Measurements from ENCODE around the gene SLU7. TPM values are rescaled to one million over a fixed set of nuclear protein-coding genes. Genes with fewer than 3 reads are reported as not detected.

SLU7 gene
- total and polyA plus RNA-seq, 2 of the 4 experiments (the other 2 are of a cell fraction), result 15.9 to 34.2 TPM

- no peak overlapping the region for H3K27ac ChIP-seq (ENCODE audit: insufficient read depth, low read length)
- no peak for TF ChIP-seq SMC3 (IDR thresholded peaks at IDR 0.05; ENCODE audit: low read depth, low read length)
- TF ChIP-seq CHD1 (IDR thresholded peaks at IDR 0.05; ENCODE audit: low read depth, low read length), result no peak
- TF ChIP-seq MXI1 (IDR thresholded peaks at IDR 0.05; ENCODE audit: borderline replicate concordance, low read depth, low read length), result no peak
- no peak for TF ChIP-seq POLR2A (IDR thresholded peaks at IDR 0.05; ENCODE audit: low read depth, low read length)
- no peak for TF ChIP-seq RAD21 (IDR thresholded peaks at IDR 0.05; ENCODE audit: low read length)
- no peak for TF ChIP-seq NFE2L2 (IDR thresholded peaks at IDR 0.05; ENCODE audit: low read depth, low read length)
- no peak for TF ChIP-seq CTCF (conservative IDR thresholded peaks at IDR 0.05; ENCODE audit: low read depth, low read length)
- TF ChIP-seq RFX5 (IDR thresholded peaks at IDR 0.05; ENCODE audit: low read depth, low read length), result no peak
- no peak for TF ChIP-seq MAFK (IDR thresholded peaks at IDR 0.05; ENCODE audit: low read depth, low read length)
- TF ChIP-seq USF2 (IDR thresholded peaks at IDR 0.05; ENCODE audit: low read depth, low read length), result no peak
- no peak for TF ChIP-seq ELK1 (IDR thresholded peaks at IDR 0.05; ENCODE audit: borderline replicate concordance, low read depth, low read length)
- no peak for TF ChIP-seq FOS (IDR thresholded peaks at IDR 0.05; ENCODE audit: low read depth, low read length)
- TF ChIP-seq BHLHE40 (IDR thresholded peaks at IDR 0.05; ENCODE audit: low read depth, low read length), result no peak
- no peak for TF ChIP-seq RCOR1 (IDR thresholded peaks at IDR 0.05; ENCODE audit: insufficient replicate concordance, low read length)
- no peak for TF ChIP-seq CEBPB (IDR thresholded peaks at IDR 0.05; ENCODE audit: low read depth, low read length)
- CTCF ChIA-PET, result no interaction called here
Observed at GRCh38 chr5:160457252-160457651, 38.4 kb upstream of the SLU7 start.

More at GRCh38 chr5:160457252-160457651, 38.4 kb upstream of the SLU7 start:
- no peak overlapping the region for H3K4me2 ChIP-seq (ENCODE audit: low read depth, low read length)
- no peaks in the 10 kb centered on the region for H4K20me1 ChIP-seq (ENCODE audit: insufficient read depth, low read length)
- no TSS peak for BruUV-seq (replicated peaks)
- intact Hi-C loops (cut with micrococcal nuclease) (no loop called here), in situ Hi-C loops (cut with MboI; ENCODE audit: low sequenced_read_pairs) (no loop called here), dilution Hi-C loops (cut with HindIII; ENCODE audit: low sequenced_read_pairs, unreplicated experiment) (no loop called here)
- no peak overlapping the region for H4K91ac ChIP-seq (ENCODE audit: insufficient read depth, low read depth, low read length)
- H3K4me3 ChIP-seq (ENCODE audit: insufficient read depth, low read depth, low read length), result no peak overlapping the region
- no peak overlapping the region for H4K8ac ChIP-seq (ENCODE audit: low read depth in 2 of 2, low read length in 2 of 2)
- DNase-seq (no peak), ATAC-seq (ENCODE audit: low read depth) (no peak)
- H3K27me3 ChIP-seq (ENCODE audit: control insufficient read depth, insufficient read depth, low read length), result peaks cover 14% of the 10 kb centered on the region
- H3K56ac ChIP-seq (ENCODE audit: extremely low read depth, insufficient read depth, low read length), result no peak overlapping the region
- H2AFZ ChIP-seq (replicated peaks; ENCODE audit: low read length, poor library complexity), result no peak overlapping the region
- no peak overlapping the region for H2BK15ac ChIP-seq (ENCODE audit: low read depth, low read length)
- H3K9me3 ChIP-seq (ENCODE audit: control insufficient read depth, insufficient read depth, low read length), result no peaks in the 10 kb centered on the region
- H4K5ac ChIP-seq (ENCODE audit: low read depth, low read length), result no peak overlapping the region
- H3K9ac ChIP-seq (ENCODE audit: low read depth, low read length), result no peak overlapping the region
- H3K4me1 ChIP-seq (ENCODE audit: control insufficient read depth, insufficient read depth, low read length), result peaks cover 4% of the 10 kb centered on the region
- H2AK9ac ChIP-seq (replicated peaks; ENCODE audit: low read depth, low read length, poor library complexity), result no peak overlapping the region
- no peaks in the 10 kb centered on the region for H3K79me1 ChIP-seq (ENCODE audit: low read depth in 1 of 2, low read length in 2 of 2)
- H3K14ac ChIP-seq (replicated peaks; ENCODE audit: low read depth, low read length), result no peak overlapping the region
- H3K18ac ChIP-seq (ENCODE audit: low read depth, low read length), result no peak overlapping the region
- no peak overlapping the region for H3K23ac ChIP-seq (ENCODE audit: low read depth, low read length)
- no peak overlapping the region for H2BK20ac ChIP-seq (ENCODE audit: low read depth, low read length)
- H3K36me3 ChIP-seq (ENCODE audit: control insufficient read depth, insufficient read depth, low read length), result no peaks in the 10 kb centered on the region
- POLR2A ChIA-PET (ENCODE audit: unreplicated experiment), result no interaction called here
- H2AK5ac ChIP-seq (ENCODE audit: low read depth, low read length), result no peak overlapping the region
- no CpG with 5 or more reads among the region's 5 CpGs for WGBS, 2 experiments (ENCODE audit: extremely low coverage in 2 of 2, insufficient read length in 1 of 2)
- no peak overlapping the region for H2BK120ac ChIP-seq (ENCODE audit: low read depth, low read length)
- H2BK5ac ChIP-seq (ENCODE audit: low read depth, low read length, poor library complexity, severe bottlenecking), result no peak overlapping the region
- H3K4ac ChIP-seq (ENCODE audit: low read depth, low read length), result no peak overlapping the region
- no peaks in the 10 kb centered on the region for H3K9me1 ChIP-seq (ENCODE audit: insufficient read depth, low read length)

Data from IMR-90 (cell line).